Left forelimb (tissue), 1 donor: ENCODE results near the gene SEPTIN2.
"Not testable (repeated sequence)": the region's sequence is repeated elsewhere in the genome, so short reads cannot be mapped to it uniquely, and the experiment has no call there.

ENCODE experiments used
- DNase-seq: peaks from one replicate; pipeline ENCODE4 v3.0.0-alpha.2; 2018; ENCODE audit warnings: low spot score

The SEPTIN2 gene

DNA sequence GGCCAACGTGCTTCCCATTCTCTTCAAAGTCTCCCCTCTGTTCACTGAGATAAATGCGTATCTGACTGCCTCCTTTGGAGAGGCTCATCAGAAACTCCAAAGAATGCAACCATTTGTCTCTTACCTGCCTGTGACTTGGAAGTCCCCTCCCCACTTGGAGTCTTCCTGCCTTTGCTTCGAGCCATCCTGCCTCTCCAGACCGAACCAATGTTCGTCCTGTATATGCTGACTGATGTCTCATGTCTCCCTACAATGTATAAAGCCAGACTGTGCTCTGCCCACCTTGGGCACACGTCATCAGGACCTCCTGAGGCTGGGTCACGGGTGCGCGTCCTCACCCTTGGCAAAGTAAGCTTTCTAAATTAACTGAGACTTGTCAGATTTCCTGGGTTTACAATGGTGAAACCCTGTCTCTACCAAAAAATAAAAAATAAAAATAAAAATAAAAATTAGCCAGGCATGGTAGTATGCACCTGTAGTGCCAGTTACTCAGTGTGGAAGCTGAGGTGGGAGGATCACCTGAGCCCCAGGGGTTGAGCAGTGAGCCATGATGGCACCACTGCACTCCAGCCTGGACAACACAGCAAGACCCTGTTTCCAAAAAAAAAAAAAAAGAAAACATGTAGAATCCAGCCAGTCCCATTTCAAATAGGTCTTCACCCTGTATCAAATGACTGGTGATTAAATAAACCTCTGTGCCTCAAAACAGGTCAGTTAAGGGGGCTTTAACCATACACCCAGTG, 29.2 kb upstream of the SEPTIN2 start:
- no peak for DNase-seq

DNA sequence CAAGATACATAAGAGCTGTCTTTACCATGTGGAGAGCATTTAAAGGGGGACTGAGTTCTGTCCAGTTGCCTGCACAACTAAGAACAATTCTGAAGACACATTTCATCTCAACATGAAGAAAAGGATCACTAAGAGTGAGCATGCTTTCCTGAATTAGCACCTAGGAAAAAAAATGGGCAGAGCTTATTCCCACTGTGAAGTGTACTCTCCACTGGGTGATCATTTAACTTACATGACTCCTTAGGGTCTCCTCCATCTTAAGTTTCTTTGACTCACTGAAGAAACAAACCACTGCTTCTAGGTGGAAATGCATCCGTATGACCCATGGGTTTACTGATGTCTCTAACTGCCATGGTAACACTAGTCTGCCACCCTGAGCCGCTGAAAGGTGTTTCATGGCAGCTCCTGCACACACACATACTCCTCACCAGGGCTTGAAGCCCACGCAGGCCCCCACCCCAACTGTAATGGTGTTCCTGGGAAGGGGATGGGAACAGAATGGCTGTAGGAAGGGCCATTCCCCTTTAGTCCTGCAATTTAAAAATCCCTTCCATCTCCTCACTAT, 27.3 kb upstream of the SEPTIN2 start:
- DNase-seq = no peak

DNA sequence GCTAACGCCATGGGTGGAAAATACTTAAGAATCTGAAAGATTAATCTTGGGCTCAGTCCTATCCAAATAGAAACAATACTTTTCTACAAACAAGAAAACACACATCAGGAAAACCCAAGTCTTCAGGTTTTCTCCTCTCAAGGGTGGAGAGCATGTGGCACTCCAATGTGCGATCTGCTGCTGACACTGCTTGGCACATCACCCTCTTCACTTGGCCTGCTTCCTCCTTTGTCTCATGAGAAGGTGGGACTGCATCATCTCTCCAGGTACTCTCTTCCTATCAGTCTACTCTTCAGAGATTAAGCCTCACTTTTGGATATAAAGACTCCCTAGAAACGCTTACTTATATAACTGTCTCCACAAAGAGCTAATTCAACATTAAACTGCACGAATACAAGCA, 26.7 kb upstream of the SEPTIN2 start:
- no peak for DNase-seq

DNA sequence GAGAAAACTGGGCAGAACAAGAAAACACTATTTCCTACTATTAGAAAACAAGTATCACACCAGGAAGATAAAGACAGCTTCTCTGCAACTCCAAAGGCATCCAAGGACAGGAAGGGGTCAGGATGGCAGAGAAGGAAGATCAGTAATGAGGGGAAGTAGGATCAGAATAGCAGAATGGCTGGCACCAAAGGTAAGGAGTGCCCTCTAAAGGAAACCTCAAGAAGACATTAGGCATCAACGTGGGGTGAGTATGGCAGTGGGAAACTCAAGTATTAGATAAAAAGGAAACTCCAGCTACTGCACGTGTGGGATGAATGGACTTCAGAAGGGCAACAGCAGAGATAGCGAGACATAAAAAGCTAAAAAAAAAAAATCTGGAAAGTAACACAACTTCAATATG, 26.1 kb upstream of the SEPTIN2 start:
- DNase-seq = no peak

DNA sequence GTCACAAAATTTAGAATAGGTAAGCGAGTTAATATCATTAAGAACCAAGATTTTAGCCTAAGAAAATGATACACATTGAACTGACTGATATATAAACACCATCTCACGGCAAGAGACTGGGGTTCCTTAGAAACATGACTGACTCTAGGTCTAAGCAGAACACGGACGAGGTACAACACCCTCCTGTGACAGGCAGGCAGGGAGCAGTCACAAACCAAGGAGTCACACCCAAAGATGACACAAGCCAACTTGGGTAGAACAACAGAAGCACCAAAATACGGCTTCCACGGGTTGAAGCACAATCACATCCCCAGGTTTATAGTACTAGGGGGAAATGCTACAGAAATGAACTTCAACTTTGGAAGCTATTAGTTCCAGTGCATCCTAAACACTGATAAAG, 24.6 kb upstream of the SEPTIN2 start:
- no peak for DNase-seq

DNA sequence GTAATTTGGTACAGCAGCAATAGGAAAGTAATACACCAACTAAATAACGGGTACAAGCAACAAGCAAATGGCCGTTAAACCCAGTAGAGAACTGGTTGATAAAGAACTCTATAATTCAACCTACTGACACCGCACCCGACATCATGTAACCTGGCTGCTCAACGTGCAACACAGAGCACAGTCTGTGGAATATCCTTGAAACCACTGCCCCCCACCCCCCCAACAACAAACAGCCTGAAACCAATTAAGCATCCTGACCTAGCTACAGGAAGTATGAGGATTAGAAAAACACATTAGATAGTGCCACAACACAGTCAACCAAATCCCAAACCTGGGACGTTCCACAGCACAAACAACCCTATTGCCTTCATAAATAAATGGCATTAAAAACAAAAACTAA, 23.7 kb upstream of the SEPTIN2 start:
- DNase-seq = no peak

DNA sequence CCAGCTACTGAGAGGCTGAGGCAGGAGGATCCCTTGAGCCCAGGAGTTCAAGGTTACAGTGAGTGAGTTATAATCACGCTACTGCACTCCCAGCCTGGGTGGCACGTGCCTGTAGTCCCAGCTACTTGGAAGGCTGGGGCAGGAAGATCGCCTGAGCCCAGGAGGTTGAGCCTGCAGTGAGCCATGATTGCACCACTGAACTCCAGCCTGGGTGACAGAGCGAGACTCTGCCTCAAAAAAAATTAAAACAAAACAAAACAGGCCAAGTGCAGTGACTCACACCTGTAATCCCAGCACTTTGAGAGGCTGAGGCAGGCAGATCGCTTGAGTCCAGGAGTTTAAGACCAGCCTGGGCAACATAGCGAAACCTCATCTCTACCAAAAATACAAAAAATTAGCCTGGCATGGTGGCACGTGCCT, 22.3 kb upstream of the SEPTIN2 start:
- not testable (repeated sequence) for DNase-seq

DNA sequence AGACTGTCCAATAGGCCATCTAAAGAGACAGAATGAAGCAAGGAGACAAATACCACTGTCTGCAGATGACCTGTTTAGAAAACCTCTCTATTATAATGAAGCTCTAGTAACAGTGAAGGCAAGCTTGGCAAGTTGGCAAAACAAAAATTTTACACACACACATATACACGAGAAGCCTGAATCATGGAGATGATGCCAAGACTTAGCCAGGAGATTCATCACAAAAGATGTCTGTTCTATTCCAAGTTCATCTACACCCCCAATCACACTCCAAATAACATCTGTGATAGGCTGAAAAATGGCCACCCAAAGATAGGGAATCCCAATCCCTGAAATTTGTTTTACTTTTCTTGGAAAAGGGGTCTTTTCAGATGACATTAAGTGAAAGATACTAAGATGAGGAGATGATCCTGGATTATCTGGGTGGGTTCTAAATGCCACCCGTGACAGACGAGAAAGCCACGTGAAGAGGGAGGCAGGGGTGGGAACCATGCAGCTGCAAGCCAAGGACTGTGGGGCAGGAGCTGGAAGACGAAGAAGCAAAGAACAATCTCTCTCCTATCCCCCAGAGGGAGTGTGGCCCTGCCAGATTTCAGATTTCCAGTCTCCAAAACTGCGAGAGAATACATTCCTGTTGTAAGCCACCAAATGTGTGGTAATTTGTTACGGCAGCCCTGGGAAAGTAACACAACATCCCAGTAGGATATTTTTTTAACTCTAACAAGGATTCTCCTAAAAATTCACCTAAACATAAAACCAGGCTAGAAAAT, 20.2 kb upstream of the SEPTIN2 start:
- DNase-seq = no peak

DNA sequence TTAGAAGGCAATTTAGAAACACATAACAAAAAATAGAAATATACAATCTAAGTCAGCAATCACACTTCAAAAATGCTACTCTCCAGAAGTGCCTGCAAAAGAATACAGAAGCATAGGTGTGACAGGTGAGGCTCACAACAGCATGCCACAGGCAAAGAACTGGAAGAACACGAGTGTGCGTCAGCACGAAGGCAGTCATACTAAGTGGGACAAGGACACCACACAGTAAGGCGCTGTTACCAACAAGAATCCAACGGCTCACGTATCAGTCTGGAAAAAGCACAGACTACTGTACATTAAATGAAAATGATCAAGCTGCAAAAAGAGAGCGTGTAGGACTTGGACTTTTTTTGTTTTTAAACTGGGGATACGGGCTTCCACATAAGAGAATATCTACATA, 19.0 kb upstream of the SEPTIN2 start:
- no peak for DNase-seq

DNA sequence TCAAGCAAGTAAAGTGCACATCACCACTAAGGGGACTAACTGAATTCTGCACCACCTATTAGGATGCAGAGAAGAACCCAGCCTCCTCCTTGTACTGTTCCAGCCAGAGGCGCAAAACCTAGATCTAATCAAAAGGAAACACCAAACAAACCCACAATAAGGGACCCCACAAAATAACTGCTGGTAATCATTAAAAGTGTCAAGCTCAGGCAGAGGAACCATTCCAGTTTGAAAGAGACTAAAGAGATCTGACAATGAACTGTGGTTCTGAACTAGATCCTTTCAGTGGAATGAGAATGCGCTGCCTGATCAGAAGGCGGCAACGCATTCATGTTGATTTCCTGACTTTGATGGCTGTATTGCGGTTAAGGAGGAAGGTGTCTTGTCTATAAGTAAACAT, 17.1 kb upstream of the SEPTIN2 start:
- DNase-seq = no peak

DNA sequence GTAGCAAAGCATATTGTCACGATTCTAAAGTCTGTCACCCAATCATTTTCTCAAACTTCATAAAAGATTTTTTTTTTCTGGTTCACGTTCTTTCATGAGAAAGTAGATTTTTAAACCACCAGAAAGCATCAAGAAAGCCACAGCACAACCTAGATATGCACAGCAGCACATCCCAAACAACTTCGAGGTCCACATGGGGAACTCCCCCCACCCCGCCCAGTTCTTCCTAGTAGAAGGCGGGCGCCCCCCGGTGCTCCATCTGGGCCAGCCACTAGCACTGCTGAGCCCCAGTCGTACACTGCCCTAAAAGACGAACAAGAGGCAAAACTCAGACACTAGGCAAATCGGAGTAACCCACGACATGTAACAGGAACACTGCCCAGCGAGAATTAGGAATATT, 15.7 kb upstream of the SEPTIN2 start:
- DNase-seq = no peak

DNA sequence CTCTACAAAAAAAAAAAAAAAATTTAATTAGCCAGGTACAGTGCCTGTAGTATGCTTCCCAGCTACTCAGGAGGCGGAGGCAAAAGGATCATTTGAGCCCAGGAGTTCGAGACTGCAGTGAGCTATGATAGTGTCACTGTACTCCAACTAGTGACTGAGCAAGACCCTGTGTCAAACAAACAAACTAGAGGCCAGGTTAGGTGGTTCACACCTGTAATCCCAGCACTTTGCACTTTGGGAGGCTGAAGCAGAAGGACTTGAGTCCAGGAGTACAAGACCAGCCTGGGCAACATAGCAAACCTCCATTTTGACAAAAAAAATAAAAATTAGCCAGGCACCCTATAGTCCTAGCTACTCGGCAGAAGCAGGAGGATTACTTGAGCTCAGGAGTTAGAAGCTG, 13.6 kb upstream of the SEPTIN2 start:
- DNase-seq = no peak

DNA sequence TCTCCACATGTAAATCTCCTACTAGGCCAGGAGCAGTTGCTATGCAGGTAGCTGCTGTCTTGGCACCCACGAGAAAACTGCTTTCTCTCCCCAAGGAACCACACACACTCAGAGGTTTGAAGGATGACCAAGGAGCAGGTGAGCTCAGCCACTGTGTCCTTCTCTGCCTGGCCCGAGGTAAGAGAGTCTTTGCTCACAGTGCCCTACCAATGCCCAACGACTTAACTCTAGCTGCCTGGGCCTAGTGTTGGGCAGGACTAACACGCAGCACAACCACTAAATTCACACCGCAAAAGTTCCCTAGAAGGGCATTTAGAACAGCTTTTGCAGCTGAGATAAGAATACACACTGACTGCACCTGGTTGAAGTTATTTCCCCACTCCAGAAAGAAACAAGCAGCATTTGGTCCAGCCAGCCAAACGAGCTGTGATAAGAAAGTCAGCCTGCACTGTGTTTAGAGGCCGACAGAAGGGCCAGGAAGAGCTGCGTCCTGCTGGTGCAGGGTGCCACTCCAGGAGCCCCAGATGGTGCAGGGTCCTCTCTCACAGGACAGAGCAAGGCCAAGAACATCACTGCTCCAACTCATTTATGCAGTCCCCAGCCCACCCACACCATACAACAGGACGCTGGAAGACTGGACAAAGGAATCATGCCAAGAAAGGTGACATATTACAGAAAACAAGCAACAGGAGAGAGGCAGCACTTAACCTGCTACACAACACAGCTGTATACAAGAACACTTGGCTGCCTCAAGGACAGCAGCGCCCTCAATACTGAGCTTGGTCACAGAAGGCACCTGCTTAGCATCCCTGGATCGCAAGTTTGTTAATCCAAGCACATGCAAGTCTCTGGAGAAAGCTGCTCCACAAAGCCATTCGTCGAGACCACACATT, 12.7 kb upstream of the SEPTIN2 start:
- DNase-seq = no peak

DNA sequence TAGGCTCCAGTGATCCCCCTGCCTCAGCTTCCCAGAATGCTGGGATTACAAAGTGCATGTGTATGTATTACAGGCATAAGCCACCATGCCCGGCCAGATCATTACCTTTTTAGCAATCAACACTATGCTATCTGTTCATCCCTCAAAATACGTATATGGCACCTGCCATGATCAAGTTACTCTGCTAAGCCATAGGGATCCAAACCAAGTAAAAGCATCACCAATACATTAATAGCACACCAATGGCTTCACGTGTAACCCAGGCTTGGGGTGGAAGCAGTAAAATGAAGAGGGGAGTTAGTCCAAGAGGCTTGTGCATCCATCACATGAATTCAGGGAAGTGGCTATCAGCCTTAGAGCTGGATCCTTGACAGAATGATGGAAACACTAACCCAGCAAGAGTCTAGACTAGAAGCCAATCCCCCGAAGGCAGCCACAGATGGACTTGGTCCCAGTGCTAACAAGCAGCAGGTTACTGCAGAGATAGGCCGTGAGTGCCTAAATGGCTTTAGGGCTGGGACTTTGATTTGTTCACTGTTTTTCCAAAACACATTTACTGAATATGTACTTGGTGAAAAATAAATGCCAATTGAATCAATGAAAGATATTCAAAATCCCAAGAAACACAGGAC, 11.6 kb upstream of the SEPTIN2 start:
- DNase-seq = no peak

DNA sequence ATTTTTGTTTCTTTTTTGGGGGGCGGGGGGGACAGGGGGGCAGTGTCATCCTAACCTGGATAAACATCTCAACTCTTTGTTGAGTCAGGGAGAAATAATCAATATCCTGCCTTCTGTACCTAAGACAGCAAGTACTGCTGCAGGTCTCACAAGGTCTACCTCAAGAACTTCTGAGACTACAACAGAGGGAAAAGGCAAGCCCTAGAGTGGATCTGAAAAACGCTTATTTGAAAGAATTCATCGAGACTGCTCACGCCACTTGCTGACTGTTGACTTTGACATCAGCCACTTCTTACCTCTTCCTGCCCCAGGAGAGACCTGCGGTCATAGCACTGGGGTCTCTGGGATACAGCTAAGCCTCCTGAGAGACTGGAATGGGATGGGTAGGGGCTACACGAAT, 8.7 kb upstream of the SEPTIN2 start:
- DNase-seq = no peak

DNA sequence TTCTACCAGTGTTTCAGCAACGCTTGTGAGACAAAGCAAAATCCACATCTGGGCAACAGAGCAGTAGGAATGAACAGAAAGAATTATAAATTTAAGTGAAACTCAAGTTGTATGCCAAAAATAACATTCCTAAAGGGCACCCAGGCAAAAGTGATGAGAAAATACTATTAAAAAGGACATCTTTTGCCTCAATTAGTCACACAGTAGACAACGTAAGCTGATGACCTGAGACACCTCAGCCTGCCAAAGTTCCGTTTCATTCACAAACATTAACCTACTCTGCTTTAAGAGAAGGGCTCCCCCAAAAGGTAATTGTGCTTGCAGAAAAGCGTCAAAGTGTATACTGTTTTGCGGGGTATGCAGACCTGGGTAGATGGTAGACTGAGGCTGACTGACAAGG, 7.5 kb upstream of the SEPTIN2 start:
- no peak for DNase-seq

DNA sequence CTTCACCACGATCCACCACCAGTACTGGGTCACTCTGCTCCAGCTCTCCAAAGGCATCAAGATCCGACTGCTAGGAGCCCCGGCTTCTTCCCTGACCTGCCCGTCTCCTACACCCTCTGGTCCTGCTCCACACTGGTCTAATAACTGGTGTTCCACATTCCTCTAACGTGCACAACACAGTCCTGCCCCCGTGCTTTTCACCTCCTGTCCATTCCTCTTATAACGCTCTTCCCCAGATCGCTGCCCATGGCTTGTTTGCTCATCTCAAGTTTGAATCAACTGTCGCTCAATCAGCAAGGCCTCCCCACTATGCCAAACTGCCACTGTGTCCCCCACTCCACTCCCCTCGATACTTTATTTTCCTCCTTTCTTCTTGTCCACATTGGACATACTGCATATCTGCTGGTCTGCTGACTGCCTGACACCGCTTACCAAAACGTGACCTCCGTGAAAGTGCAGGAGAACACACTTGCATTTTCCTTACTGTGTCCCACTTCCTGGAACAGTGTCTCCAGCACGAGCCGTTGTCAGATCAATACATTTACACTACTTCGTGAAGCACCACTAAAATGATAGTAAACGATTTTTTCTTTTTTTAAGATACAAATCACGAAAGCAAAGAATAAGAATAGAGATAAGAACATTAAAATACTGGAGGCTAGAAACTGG, 6.8 kb upstream of the SEPTIN2 start:
- no peak for DNase-seq

DNA sequence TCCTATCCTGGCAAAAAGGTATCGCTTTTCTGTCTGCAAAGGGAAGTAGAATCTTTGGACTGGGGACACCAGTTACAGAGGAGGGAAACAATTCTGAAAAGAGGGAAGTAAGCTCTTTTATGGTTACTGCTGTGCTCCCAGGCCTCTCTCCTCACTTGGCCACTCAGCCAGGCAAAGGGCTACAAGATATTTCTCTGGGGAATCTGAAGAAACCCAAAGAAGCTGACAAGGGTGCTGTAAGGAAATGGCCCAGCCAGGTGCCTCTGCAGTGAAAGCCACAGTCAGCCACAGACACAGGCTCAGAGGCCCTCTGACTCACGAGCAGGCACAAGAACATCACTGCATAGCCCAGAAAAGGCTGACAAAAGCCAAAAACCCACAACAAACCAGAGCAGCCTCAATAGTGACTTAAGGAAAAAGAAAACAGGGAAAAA, 6.0 kb upstream of the SEPTIN2 start:
- no peak for DNase-seq

DNA sequence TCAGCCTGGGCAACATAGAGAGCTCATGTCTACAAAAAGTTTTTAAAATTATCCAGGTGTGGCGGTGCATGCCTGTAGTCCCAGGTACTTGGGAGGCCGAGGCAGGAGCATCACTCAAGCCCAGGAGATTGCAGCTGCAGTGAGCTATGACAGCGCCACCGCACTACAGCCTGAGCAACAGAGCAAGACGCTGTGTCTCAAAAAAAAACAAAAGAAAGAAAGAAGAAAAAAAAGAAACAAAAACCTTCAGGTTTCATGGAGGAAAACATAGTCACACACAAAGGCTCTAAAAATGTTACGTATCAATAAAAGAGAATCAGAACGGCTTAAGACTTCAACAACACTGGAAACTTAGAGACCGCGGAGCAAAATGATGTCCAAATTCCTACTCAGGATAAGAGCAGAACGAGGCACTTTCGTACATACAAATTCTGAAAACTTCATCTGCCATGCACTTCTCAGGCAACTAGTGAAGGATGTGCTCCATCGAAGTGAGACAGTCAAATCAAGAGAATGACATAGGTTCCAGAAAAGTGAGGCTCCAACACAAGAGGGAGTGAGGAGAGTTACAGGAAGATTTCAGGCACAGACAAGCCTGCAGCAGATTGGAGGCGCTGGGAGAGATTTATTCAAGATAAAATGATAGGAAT, 4.7 kb upstream of the SEPTIN2 start:
- DNase-seq = no peak

DNA sequence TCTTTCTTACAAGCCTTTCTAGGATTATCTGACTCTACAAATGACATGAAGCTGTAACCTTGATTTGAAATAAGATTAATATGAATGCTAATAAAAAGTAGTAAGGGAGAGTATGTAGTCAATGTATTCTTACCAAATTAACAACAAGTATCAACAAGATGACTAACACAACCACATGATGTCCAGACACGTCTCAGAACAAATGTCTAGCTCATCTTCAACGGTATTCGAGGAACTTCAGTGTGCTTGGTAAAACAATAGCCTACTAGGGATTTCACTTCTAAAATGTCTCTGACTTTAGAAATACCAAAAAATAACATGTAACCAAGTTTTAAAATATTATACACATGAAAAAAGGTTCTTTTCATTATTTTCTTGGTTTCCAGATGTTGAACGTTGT, 3.6 kb upstream of the SEPTIN2 start:
- DNase-seq = no peak
